ENCODE measurements around the gene EZR. TPM values are rescaled to one million over a fixed set of nuclear protein-coding genes. Genes with fewer than 3 reads are reported as not detected.
A peak's percentile ranks its signal among the peaks of the same experiment; 100 is the strongest.
"Not testable (repeated sequence)": the region's sequence is repeated elsewhere in the genome, so short reads cannot be mapped to it uniquely, and the experiment has no call there.

The EZR gene
- total RNA-seq, 4 donors from 2014 or later: 88.0 to 190 (median 177) TPM

DNA sequence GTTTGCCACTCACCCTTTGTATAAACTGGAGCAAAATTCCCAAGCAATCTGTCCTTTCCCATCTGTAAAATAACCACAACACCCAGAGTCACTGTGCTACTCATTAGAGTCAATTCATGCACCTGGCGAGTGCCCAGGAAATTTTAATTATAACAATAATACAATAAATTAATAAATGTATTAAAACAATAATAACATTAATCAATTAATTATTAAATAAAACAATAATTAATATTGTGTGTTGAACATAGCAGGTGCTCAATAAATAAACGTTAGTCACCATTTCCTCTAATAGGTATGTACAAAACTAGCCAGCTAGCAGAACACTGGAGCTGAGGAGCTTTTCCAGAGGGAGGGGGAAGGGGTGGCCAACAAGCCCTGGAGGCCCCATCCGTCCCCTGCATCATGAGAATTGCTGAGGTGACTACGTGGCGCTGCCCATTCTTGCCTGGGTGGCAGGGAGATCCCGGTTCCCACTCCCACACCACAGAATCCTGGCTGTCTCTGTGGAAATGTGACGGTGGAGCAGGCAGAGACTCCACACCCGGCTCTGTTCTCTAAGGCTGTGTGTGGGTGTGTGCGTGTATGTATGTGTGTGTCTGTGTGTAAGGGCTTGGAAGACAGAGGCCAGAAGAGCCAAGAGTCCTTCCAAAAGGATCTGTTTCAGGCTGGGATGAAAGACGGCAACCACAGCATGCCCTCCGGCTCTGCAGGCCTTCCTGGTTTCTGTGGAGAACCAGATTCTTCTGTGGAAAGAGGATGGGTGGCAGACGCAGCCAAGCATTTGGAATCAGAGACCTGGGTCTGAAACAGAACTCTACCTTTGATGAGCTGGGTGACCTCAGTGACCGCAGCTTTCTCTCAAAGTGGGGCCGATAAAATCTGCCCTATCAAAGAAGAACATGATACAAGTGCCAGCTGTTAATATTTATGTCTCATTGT, 18.8 kb upstream of the EZR start:
- Histone ChIP-seq H3K4me3 (no peak overlapping the region), H3K27ac (no peak overlapping the region), H3K27me3 (no peaks in the 10 kb centered on the region), H3K36me3 (no peaks in the 10 kb centered on the region), H3K9me3 (no peaks in the 10 kb centered on the region), H3K4me1 (no peaks in the 10 kb centered on the region)
- TF ChIP-seq POLR2A (IDR thresholded peaks at IDR 0.05) (no peak), POLR2AphosphoS5 (IDR thresholded peaks at IDR 0.05) (no peak), EP300 (IDR thresholded peaks at IDR 0.05) (no peak)
- TF ChIP-seq, protein P1, sequence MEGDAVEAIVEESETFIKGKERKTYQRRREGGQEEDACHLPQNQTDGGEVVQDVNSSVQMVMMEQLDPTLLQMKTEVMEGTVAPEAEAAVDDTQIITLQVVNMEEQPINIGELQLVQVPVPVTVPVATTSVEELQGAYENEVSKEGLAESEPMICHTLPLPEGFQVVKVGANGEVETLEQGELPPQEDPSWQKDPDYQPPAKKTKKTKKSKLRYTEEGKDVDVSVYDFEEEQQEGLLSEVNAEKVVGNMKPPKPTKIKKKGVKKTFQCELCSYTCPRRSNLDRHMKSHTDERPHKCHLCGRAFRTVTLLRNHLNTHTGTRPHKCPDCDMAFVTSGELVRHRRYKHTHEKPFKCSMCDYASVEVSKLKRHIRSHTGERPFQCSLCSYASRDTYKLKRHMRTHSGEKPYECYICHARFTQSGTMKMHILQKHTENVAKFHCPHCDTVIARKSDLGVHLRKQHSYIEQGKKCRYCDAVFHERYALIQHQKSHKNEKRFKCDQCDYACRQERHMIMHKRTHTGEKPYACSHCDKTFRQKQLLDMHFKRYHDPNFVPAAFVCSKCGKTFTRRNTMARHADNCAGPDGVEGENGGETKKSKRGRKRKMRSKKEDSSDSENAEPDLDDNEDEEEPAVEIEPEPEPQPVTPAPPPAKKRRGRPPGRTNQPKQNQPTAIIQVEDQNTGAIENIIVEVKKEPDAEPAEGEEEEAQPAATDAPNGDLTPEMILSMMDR (IDR thresholded peaks at IDR 0.05): no peak
- ATAC-seq: no peak
- 57 to 78% methylated on average over 7 to 11 of the region's 14 CpGs for WGBS, 2 donors (ENCODE audit: low coverage in 1 of 2)

DNA sequence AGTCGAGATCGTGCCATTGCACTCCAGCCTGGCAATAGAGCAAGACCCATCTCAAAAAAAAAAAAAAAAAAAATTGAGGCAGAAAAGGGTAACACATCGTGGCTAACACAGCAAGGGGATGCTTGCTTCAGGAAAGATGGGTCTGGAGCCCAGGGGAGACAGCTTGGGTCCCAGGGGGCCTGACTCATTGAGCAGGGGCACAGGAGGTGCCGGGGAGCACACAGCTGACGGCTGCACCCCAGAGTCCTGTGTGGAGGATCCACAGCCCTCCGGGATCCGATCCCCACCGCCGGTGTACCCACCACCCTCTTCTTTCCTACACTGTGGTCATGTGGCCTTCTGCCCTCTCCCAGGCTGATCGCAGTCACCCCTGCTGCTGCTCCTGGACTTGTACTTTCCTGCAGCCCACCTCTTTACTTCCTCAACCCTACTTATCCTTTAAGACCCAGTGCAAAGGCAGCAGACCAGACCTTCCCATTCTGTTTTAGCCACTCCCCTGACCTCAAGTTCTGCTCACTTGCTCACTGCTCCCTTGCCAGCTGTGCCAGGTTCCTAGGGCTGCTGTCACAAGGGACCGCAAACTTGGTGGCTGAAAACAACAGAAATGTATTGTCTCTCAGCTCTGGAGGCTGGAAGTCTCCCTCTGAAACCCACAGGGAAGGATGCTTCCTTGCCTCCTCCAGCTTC, 17.6 kb upstream of the EZR start:
- WGBS, 2 donors (ENCODE audit: low coverage in 1 of 2): 96% methylated on average over 4 to 9 of the region's 11 CpGs
- no peaks in the 10 kb centered on the region for H3K9me3 ChIP-seq
- H3K36me3 ChIP-seq: no peaks in the 10 kb centered on the region
- H3K27ac ChIP-seq: no peak overlapping the region
- H3K4me3 ChIP-seq: no peak overlapping the region
- TF ChIP-seq EP300 (IDR thresholded peaks at IDR 0.05) (no peak), POLR2A (IDR thresholded peaks at IDR 0.05) (no peak), POLR2AphosphoS5 (IDR thresholded peaks at IDR 0.05) (no peak)
- TF ChIP-seq, protein P1 (IDR thresholded peaks at IDR 0.05): no peak
- H3K27me3 ChIP-seq: no peaks in the 10 kb centered on the region
- no peaks in the 10 kb centered on the region for H3K4me1 ChIP-seq
- no peak for ATAC-seq

DNA sequence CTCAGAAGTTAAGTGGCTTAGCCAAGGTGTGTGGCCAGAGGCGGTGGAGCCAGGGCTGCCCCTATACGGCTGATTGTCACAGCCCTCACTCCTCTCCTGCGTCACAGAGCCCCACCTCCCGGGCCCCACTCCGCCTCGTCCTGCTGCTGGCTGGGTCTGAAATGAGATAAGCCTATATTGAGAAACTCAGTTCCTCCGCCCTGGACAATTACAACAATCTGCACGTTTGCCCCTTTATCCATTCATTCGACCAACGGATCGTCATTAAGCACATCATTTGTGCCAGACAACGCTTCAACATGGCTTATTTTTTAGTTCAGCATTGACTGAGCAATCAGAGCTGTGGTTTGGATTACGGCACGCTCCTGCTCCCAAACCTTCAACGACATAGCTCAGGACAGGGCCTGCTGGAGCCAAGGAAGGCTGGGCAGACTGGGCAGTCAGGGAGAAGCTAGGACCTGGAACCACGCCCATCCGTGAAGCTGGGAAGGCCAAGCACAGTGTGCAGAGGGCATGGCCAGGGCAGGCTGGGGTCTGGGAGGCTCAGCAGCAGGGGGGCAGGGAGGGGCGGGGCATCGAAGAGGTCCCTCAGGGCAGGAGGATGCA, 16.6 kb upstream of the EZR start:
- Histone ChIP-seq H3K27me3 (no peaks in the 10 kb centered on the region), H3K27ac (no peak overlapping the region), H3K4me3 (no peak overlapping the region), H3K36me3 (no peaks in the 10 kb centered on the region), H3K9me3 (no peaks in the 10 kb centered on the region), H3K4me1 (no peaks in the 10 kb centered on the region)
- TF ChIP-seq POLR2A (IDR thresholded peaks at IDR 0.05): no peak
- no peak for TF ChIP-seq POLR2AphosphoS5 (IDR thresholded peaks at IDR 0.05)
- TF ChIP-seq, protein P1 (IDR thresholded peaks at IDR 0.05): no peak
- TF ChIP-seq EP300 (IDR thresholded peaks at IDR 0.05): no peak
- peak; percentile 75 for ATAC-seq
- 14 to 69% methylated on average over 11 to 16 of the region's 19 CpGs for WGBS, 2 donors (ENCODE audit: low coverage in 1 of 2)

DNA sequence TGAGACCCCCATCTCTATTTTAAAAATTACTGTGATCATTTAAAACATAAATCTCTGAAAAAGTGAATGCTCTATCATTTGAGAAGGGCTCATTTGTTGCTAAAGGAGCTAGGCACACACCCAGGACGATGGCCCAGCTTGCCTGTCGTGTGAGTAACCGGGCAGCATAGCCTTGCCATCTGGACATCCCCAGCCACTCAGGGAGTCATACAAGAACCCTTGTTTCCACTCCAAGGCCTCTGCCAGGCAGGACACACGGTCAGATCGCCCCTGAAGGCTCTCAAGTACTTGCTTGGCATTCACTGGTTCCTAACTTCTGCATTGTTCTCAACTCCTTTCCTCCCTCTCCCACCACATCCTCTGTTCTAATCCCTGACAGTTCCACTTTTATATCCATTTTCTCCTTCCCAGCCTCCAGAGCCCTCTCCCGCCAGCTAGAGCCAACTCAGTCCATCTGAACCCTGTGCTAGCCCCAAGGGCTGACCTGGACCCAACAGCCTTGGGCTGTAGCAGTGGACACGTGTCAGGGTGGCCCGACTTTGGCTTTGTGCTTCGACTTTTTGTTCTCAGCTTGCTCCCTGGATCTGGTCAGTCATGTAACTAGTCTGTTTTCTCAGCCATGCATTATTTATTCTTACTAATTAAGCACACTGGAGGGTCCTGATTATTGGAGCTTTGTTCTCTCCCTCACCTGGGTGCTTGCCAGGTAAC, 15.7 kb upstream of the EZR start:
- Histone ChIP-seq H3K4me1 (no peaks in the 10 kb centered on the region), H3K9me3 (no peaks in the 10 kb centered on the region), H3K36me3 (no peaks in the 10 kb centered on the region), H3K4me3 (no peak overlapping the region), H3K27ac (no peak overlapping the region), H3K27me3 (no peaks in the 10 kb centered on the region)
- ATAC-seq: no peak
- 84 to 95% methylated on average over 9 of the region's 9 CpGs for WGBS, 2 donors (ENCODE audit: low coverage in 1 of 2)
- TF ChIP-seq EP300 (IDR thresholded peaks at IDR 0.05): no peak

DNA sequence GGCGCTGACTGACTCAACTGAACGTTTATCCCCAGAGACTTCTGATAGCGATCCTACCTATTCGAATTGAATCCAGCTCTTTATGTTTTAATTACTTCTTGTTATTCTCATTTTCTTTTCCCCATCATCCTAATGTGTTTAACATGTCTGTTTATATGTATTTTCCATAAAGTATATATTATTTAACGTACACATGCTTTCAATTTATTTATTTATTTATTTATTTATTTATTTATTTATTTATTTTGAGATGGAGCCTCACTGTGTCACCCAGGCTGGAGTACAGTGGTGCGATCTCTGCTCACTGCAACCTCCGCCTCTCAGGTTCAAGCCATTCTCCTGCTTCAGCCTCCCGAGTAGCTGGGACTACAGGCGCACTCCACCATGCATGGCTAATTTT, 13.6 kb upstream of the EZR start:
- H3K27ac ChIP-seq, H3K36me3 ChIP-seq, ATAC-seq, H3K27me3 ChIP-seq, H3K4me1 ChIP-seq, H3K9me3 ChIP-seq, H3K4me3 ChIP-seq: not testable (repeated sequence)
- WGBS, 2 donors (ENCODE audit: low coverage in 1 of 2): 83 to 86% methylated on average over 9 of the region's 9 CpGs
